GM19099 (cell line): ENCODE results near the gene CSTF2.

ENCODE experiments used
- POLR2A ChIP-seq: IDR thresholded peaks from 3 replicates; pipeline ENCODE4 v1.6.1; 2011; ENCODE audit warnings: low read depth; ENCODE audit not compliant: insufficient read length; ENCODE audit errors: extremely low read depth

Gene CSTF2

DNA sequence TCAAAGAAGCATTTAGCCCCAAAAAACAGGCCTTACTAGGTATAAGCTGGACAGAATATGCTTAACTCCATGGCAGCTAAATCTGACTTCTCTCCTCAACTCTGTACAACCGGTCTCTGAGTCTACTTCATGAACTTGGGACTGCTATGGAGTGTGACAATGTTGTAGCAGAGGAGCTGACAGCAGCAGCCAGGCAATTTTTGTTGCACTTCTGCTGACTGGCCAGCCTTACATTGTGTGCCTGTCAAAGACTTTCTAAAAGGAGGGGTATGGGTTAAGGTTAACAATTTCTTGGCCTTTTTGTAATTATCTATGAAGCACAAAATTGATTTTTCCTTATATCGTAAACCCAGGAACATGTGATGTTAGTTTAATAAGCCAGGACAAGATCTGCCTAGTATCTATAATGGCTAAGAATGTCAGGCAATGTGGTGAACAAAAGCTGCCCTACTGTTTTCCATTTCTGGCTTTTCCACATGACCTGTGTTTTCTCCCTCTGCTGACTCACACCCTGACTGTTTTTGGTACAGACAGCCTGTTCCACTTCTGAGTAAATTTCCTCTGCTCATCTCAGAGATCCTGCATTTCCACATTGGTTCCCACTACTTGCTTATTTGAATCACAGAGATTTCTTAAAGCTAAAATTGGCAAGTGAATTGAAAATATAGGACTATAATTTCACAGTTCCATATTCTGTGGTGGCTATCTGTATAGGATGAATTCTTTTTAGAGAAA, 44.6 kb downstream of the CSTF2 start:
- no peak for TF ChIP-seq POLR2A

- TF ChIP-seq POLR2A = no peak
These were observed 48.1 kb downstream of the CSTF2 start for GRCh38 chrX:100868273-100868672.

- TF ChIP-seq POLR2A = no peak
These were observed 50.3 kb downstream of the CSTF2 start for GRCh38 chrX:100870527-100870926.

GRCh38 chrX:100871594-100872560, 51.7 kb downstream of the CSTF2 start:
- TF ChIP-seq POLR2A = no peak

DNA sequence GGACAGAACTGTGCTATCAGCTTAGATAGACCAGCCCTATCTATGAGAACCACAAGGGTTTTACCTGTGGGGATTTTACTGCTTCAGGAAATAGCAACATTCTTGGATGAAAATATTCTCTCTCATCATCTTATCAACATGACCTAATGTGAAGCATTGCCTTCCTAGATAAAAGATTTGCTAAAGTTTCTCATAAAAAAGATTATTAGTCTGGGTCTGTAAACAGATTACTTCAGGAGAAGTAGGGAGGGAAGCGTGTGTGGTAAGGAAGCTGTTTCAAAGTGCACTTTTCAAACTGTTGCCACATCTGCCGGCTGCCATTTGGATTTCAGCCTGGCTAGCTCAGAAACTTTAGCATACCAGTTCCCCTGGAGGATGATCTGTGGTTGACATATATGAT, 54.1 kb downstream of the CSTF2 start, which contains the start of gene NOX1:
Gene NOX1, minus strand, starts transcription at position 35 of the 400 bp plus-strand sequence. CDS start 220 bp downstream, outside the sequence.
- no peak for TF ChIP-seq POLR2A

DNA sequence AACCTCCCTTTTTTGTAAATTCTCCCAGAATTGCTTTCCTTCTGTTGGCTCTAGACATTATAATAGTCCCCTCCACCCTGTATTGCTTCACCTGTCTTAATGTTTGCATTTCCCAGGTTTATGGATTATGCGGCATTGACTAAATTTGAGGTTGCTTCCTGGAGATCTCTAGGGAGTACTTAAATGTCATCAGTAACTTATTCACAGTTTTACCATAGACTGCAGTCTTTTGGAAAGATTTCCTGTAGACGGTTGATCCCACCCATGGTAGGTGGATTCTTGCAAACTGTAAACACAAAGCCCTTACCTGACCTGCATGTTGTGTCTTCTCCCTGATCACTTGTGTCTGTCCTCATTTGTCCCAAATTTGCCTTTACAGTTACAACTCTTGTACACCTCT, 60.2 kb downstream of the CSTF2 start:
- TF ChIP-seq POLR2A = no peak

GRCh38 chrX:100883654-100884053, 63.5 kb downstream of the CSTF2 start:
- no peak for TF ChIP-seq POLR2A
